B cell (primary cell): ENCODE results near the gene PTGFRN. TPM values are rescaled to one million over a fixed set of nuclear protein-coding genes. Genes with fewer than 3 reads are reported as not detected.

Experiments used
- ATAC-seq: fragments of 200-7000 bp; cut with Tn5 transposase; one replicate; pipeline ENCODE4 v1.10.0; 2021; ENCODE audit warnings: low read depth, mild to moderate bottlenecking, moderate number of reproducible peaks, moderate library complexity
- CTCF ChIA-PET: fragments of 350-600 bp; sonication (Branson Sonifier 250); formaldehyde crosslinking; loops from one replicate; lab custom pipeline; 2021; ENCODE audit warnings: antibody characterized with exemption, inconsistent platforms; lab: Charles Lee
- POLR2A ChIA-PET: fragments of 350-600 bp; sonication (Branson Sonifier 250); formaldehyde crosslinking; loops from one replicate; lab custom pipeline; 2021; ENCODE audit warnings: antibody characterized with exemption; lab: Charles Lee
- DNase-seq: peaks from one replicate; pipeline ENCODE4 v3.0.0; 2013
- H2AFZ ChIP-seq: 2 replicates; pipeline ENCODE4 v1.6.1; 2012; ENCODE audit warnings: mild to moderate bottlenecking, low read depth, low read length; ENCODE audit not compliant: insufficient read depth, poor library complexity, severe bottlenecking
- H3K27ac ChIP-seq, 2 donors: 1 replicate in 1 of 2; 2 replicates in 1 of 2; pipeline ENCODE4 v1.5.1; 2012 to 2013; ENCODE audit warnings: low read length in 2 of 2, mild to moderate bottlenecking in 2 of 2, moderate library complexity in 1 of 2
- H3K27me3 ChIP-seq, 4 experiments: fragments of 200-600 bp in 1 of 4; sonication (generic) in 1 of 4; replicated peaks in 1 of 4; 1 replicate in 2 of 4; 2 replicates in 2 of 4; pipeline versions ENCODE4 v1.6.1 to v1.7.0; 2013 to 2016; ENCODE audit warnings: low read length in 3 of 4, mild to moderate bottlenecking in 2 of 4, mixed read lengths in 1 of 4, moderate library complexity in 1 of 4; ENCODE audit not compliant: insufficient read depth in 4 of 4, control insufficient read depth in 3 of 4; ENCODE audit errors: control extremely low read depth in 1 of 4
- H3K36me3 ChIP-seq, 2 experiments: replicated peaks in 1 of 2; 1 replicate in 1 of 2; 2 replicates in 1 of 2; pipeline versions ENCODE4 v1.6.1 to v1.7.1; 2013; ENCODE audit warnings: low read length in 1 of 2; ENCODE audit not compliant: insufficient read depth in 2 of 2, control insufficient read depth in 1 of 2; ENCODE audit errors: control extremely low read depth in 1 of 2, extremely low read depth in 1 of 2
- H3K4me1 ChIP-seq, 2 donors: fragments of 200-600 bp in 1 of 2; sonication (generic) in 1 of 2; 1 replicate in 1 of 2; 2 replicates in 1 of 2; pipeline versions ENCODE4 v1.5.1 to v1.6.1; 2013 to 2017; ENCODE audit warnings: low read length in 2 of 2; ENCODE audit not compliant: control insufficient read depth in 2 of 2, insufficient read depth in 2 of 2
- H3K4me2 ChIP-seq: replicated peaks from 2 replicates; pipeline ENCODE3; 2012; ENCODE audit warnings: mild to moderate bottlenecking, low read depth, low read length; ENCODE audit not compliant: poor library complexity, severe bottlenecking
- H3K4me3 ChIP-seq, 5 experiments: fragments of 200-600 bp in 1 of 5; sonication (generic) in 1 of 5; 1 replicate in 3 of 5; 2 replicates in 2 of 5; pipeline versions ENCODE4 v1.5.1 to v1.7.0; 2011 to 2016; ENCODE audit warnings: low read length in 4 of 5, mild to moderate bottlenecking in 4 of 5, low read depth in 2 of 5, control low read depth in 1 of 5, moderate library complexity in 1 of 5; ENCODE audit not compliant: insufficient read depth in 1 of 5; ENCODE audit errors: control extremely low read depth in 1 of 5, extremely low read depth in 1 of 5
- H3K79me2 ChIP-seq: fragments of 200-600 bp; sonication (generic); one replicate; pipeline ENCODE4 v1.6.0; 2016; ENCODE audit warnings: low read length; ENCODE audit not compliant: control insufficient read depth, insufficient read depth
- H3K9ac ChIP-seq: fragments of 200-600 bp; sonication (generic); 2 replicates; pipeline ENCODE4 v1.6.1; 2017; ENCODE audit warnings: mild to moderate bottlenecking, low read length, moderate library complexity
- H3K9me3 ChIP-seq, 3 donors: one replicate each; pipeline versions ENCODE4 v1.6.1 to v1.7.1; 2013; ENCODE audit warnings: low read length in 2 of 3; ENCODE audit not compliant: control insufficient read depth in 2 of 3, insufficient read depth in 1 of 3; ENCODE audit errors: control extremely low read depth in 1 of 3
- H4K20me1 ChIP-seq: 2 replicates; pipeline ENCODE4 v1.6.0; 2012; ENCODE audit warnings: mild to moderate bottlenecking, low read length; ENCODE audit not compliant: insufficient read depth, control insufficient read depth, poor library complexity, severe bottlenecking
- H3K27ac Mint-ChIP-seq: one replicate; pipeline ENCODE4 v1.8.0; 2021; ENCODE audit warnings: mixed read lengths
- H3K27me3 Mint-ChIP-seq: one replicate; pipeline ENCODE4 v1.8.0; 2021; ENCODE audit warnings: mixed read lengths
- H3K4me1 Mint-ChIP-seq: one replicate; pipeline ENCODE4 v1.8.0; 2021; ENCODE audit warnings: mixed read lengths
- H3K4me3 Mint-ChIP-seq: one replicate; pipeline ENCODE4 v1.8.0; 2021; ENCODE audit warnings: mixed read lengths
- H3K9me3 Mint-ChIP-seq: one replicate; pipeline ENCODE4 v1.8.0; 2022; ENCODE audit warnings: mixed read lengths; ENCODE audit not compliant: insufficient read depth
- CTCF ChIP-seq: fragments of 200-600 bp; IDR thresholded peaks from one replicate; pipeline ENCODE4 v1.8.0; 2022; ENCODE audit warnings: antibody characterized with exemption, mild to moderate bottlenecking
- EZH2 ChIP-seq: IDR thresholded peaks from 2 replicates; pipeline ENCODE4 v1.6.1; 2012; ENCODE audit warnings: borderline replicate concordance, low read depth, mild to moderate bottlenecking, moderate library complexity, low read length; ENCODE audit not compliant: insufficient read depth, poor library complexity, severe bottlenecking
- WGBS: methylation state at CpG from one replicate; pipeline ENCODE4 v1.1.5; 2013; ENCODE audit warnings: missing lambda C conversion rate; ENCODE audit not compliant: insufficient coverage; 5-methylcytosine and 5-hydroxymethylcytosine counted together
- intact Hi-C: fragments of 100-400 bp; cut with micrococcal nuclease; formaldehyde crosslinking; loops from one replicate; pipeline ENCODE4 v1.10.0; 2022
- polyA plus RNA-seq: library from polyadenylated mRNA; depleted of rRNA; stranded (reverse); fragments of >200 nt; gene quantifications from 2 replicates; pipeline ENCODE4 v1.2.3, GENCODE V29; 2012
- total RNA-seq, 2 donors: library from RNA; stranded (reverse); fragments of 120-200 nt in 1 of 2; gene quantifications; 1 replicate in 1 of 2; 2 replicates in 1 of 2; pipeline versions ENCODE4 v1.2.3 to v1.2.4, GENCODE V29; 2013 to 2022

PTGFRN gene
- total and polyA plus RNA-seq, 2 donors (not counting 1 experiment from before 2014, with no cell fraction given), result 0.17 TPM; not detected in 1

- intact Hi-C loops, result no loop called here
- no peak overlapping the region for H3K27ac Mint-ChIP-seq
- Histone ChIP-seq H2AFZ (no peak overlapping the region), H3K4me2 (no peak overlapping the region), H3K4me3 (no peak overlapping the region), H3K9me3 (no peaks in the 10 kb centered on the region), H3K27ac (no peak overlapping the region), H4K20me1 (no peaks in the 10 kb centered on the region), H3K9ac (no peak overlapping the region), H3K79me2 (no peaks in the 10 kb centered on the region), H3K4me1 (no peaks in the 10 kb centered on the region), H3K27me3 (no peaks in the 10 kb centered on the region), H3K36me3 (no peaks in the 10 kb centered on the region)
- no peaks in the 10 kb centered on the region for H3K9me3 Mint-ChIP-seq
- ATAC-seq (no peak), DNase-seq (no peak)
- ChIA-PET POLR2A (no interaction called here), CTCF (interaction anchor here (1.2 kb wide), 1 partner anchor 9 kb away, joined by 3 read pairs; no protein-coding TSS in a partner anchor)
- no peaks in the 10 kb centered on the region for H3K4me1 Mint-ChIP-seq
- no peak for TF ChIP-seq CTCF
- no peaks in the 10 kb centered on the region for H3K27me3 Mint-ChIP-seq
- H3K4me3 Mint-ChIP-seq, result no peak overlapping the region
- 25% methylated on average over 1 of the region's 3 CpGs for WGBS
These were observed 99.4 kb downstream of the PTGFRN start for GRCh38 chr1:117009132-117009531.

- no peaks in the 10 kb centered on the region for H3K27me3 Mint-ChIP-seq
- WGBS, result no CpG with 5 or more reads among the region's 3 CpGs
- no peaks in the 10 kb centered on the region for H3K79me2 ChIP-seq
- no peaks in the 10 kb centered on the region for H3K9me3 Mint-ChIP-seq
- DNase-seq (no peak), ATAC-seq (no peak)
- H3K27ac Mint-ChIP-seq, result no peak overlapping the region
- no peaks in the 10 kb centered on the region for H3K4me1 Mint-ChIP-seq
- H3K9ac ChIP-seq, result no peak overlapping the region
- ChIA-PET POLR2A (no interaction called here), CTCF (interaction anchor here (1.2 kb wide), 1 partner anchor 10 kb away, joined by 3 read pairs; no protein-coding TSS in a partner anchor)
- no peaks in the 10 kb centered on the region for H3K4me1 ChIP-seq
- intact Hi-C loops, result no loop called here
- no peak overlapping the region for H3K4me2 ChIP-seq
- no peaks in the 10 kb centered on the region for H3K9me3 ChIP-seq
- no peak overlapping the region for H3K4me3 ChIP-seq
- H3K4me3 Mint-ChIP-seq, result no peak overlapping the region
- H2AFZ ChIP-seq, result no peak overlapping the region
- no peaks in the 10 kb centered on the region for H4K20me1 ChIP-seq
- no peaks in the 10 kb centered on the region for H3K36me3 ChIP-seq
- no peaks in the 10 kb centered on the region for H3K27me3 ChIP-seq
- no peak for TF ChIP-seq CTCF
- TF ChIP-seq EZH2, result no peak
- no peak overlapping the region for H3K27ac ChIP-seq
These were observed 100.7 kb downstream of the PTGFRN start for GRCh38 chr1:117010310-117010969.
